Thoracic aorta endothelial cell (primary cell): ENCODE results near the gene CST7. TPM values are rescaled to one million over a fixed set of nuclear protein-coding genes. Genes with fewer than 3 reads are reported as not detected.

Source experiments
- small RNA-seq: library from RNA; depleted of rRNA; stranded (forward); fragments of <200 nt; gene quantifications from one replicate; pipeline ENCODE3, GENCODE V24; 2012
- total RNA-seq: library from RNA; depleted of rRNA; stranded (reverse); fragments of >200 nt; gene quantifications from 2 replicates; pipeline ENCODE4 v1.2.3, GENCODE V29; 2012

CST7 gene, protein sequence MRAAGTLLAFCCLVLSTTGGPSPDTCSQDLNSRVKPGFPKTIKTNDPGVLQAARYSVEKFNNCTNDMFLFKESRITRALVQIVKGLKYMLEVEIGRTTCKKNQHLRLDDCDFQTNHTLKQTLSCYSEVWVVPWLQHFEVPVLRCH
- total RNA-seq, result not detected in 2 replicates

GRCh38 chr20:24948939-24949679, at the start of gene CST7:
CST7 (plus strand) TSS chr20:24949269; CDS start chr20:24949506, 237 bp downstream.

GRCh38 chr20:24992487-24993205, 43.6 kb downstream of the CST7 start, which contains the start of gene APMAP:
APMAP (minus strand) TSS chr20:24992751; CDS start chr20:24992688, 63 bp downstream.

Small RNAs within 50 kb of the gene (small RNA-seq; reads per million reads assigned to genes)
- gene RNU6-1257P, result not detected

Other genes starting within 250 kb of the CST7 start
- 88.7 and 105 TPM in 2 replicates for gene APMAP, start 43.5 kb downstream of the CST7 start, total RNA-seq
- 7.5 and 9.8 TPM in 2 replicates for gene ACSS1, start 108.9 kb downstream of the CST7 start, total RNA-seq
- gene VSX1, start 132.9 kb downstream of the CST7 start, total RNA-seq, result not detected in 2 replicates
- gene ENTPD6, start 246.4 kb downstream of the CST7 start, total RNA-seq, result 46.9 and 54.7 TPM in 2 replicates